Mucosa of descending colon (tissue), 3 donors: ENCODE measurements around the gene LTB4R2. TPM values are rescaled to one million over a fixed set of nuclear protein-coding genes. Genes with fewer than 3 reads are reported as not detected.

Experiments
- ATAC-seq: fragments of 200-7000 bp; cut with Tn5 transposase; one replicate; pipeline ENCODE4 v1.9.1; 2020; ENCODE audit warnings: mild to moderate bottlenecking, moderate library complexity
- DNase-seq, 3 donors: peaks; one replicate each; pipeline ENCODE4 v3.0.0-alpha.2; 2020
- H3K36me3 ChIP-seq: fragments of 200-600 bp; one replicate; pipeline ENCODE4 v1.8.0; 2021; ENCODE audit warnings: low read depth, mild to moderate bottlenecking
- H3K4me1 ChIP-seq: fragments of 200-600 bp; one replicate; pipeline ENCODE4 v1.8.0; 2021; ENCODE audit warnings: low read depth, mild to moderate bottlenecking
- H3K4me3 ChIP-seq: fragments of 200-600 bp; one replicate; pipeline ENCODE4 v1.8.0; 2021; ENCODE audit warnings: mild to moderate bottlenecking
- H3K9me3 ChIP-seq: fragments of 200-600 bp; one replicate; pipeline ENCODE4 v1.8.0; 2021; ENCODE audit warnings: mild to moderate bottlenecking
- CTCF ChIP-seq: fragments of 200-600 bp; IDR thresholded peaks from one replicate; pipeline ENCODE4 v1.8.0; 2022; ENCODE audit warnings: antibody characterized with exemption, mild to moderate bottlenecking
- intact Hi-C, 2 donors: fragments of 100-400 bp; cut with DNase I in 1 of 2; cut with micrococcal nuclease in 1 of 2; formaldehyde crosslinking; loops; one replicate each; pipeline versions ENCODE4 v1.11.0 to v1.11.1; 2022; cut with DNase I, micrococcal nuclease
- total RNA-seq, 3 donors: library from RNA; stranded (reverse); fragmentation: NEBNext Ultra II Directional in 2 of 3; extraction: Animal tissue kit (Norgen Biotek cat#: 25700) in 2 of 3; gene quantifications; one replicate each; pipeline versions ENCODE4 v1.2.1 to v1.2.4, GENCODE V29; 2021 to 2023
- donor health status: DM: no; HTN: no; CAD: no; lungs with moderate emphysema.
- donor health status: DM: no; HTN: no; CAD: no.
- donor health status: DM: no; HTN: yes; CAD: no.

The LTB4R2 gene
- total RNA-seq, 3 donors from 2014 or later = 3.7 to 6.3 (median 5.0) TPM

GRCh38 chr14:24334431-24335291, 24.7 kb downstream of the LTB4R2 start, which contains the start of gene ADCY4:
Gene ADCY4 (minus strand): TSS chr14:24335071. CDS start chr14:24334652, 419 bp downstream.
- ATAC-seq = peak; percentile 18
- no peak for TF ChIP-seq CTCF
- intact Hi-C loops = loop anchor here (5.0 kb wide), 3 partner anchors 33 to 103 kb away; partner anchors contain the start of gene NFATC4 (in 1 of the 2)
- H3K4me1 ChIP-seq = peaks cover 48% of the 10 kb centered on the region
- no peaks in the 10 kb centered on the region for H3K9me3 ChIP-seq
- no peaks in the 10 kb centered on the region for H3K36me3 ChIP-seq
- peak in 2 of 3 donors; percentile 59 to 64 for DNase-seq
- H3K4me3 ChIP-seq = no peak within 1 kb of the TSS

GRCh38 chr14:24335461-24336171, 25.7 kb downstream of the LTB4R2 start:
- Histone ChIP-seq H3K4me3 (no peak overlapping the region), H3K4me1 (peaks cover 48% of the 10 kb centered on the region), H3K9me3 (no peaks in the 10 kb centered on the region), H3K36me3 (no peaks in the 10 kb centered on the region)
- intact Hi-C loops = no loop called here
- no peak for TF ChIP-seq CTCF
- no peak for ATAC-seq
- DNase-seq = peak in 1 of 3 donors; percentile 50

GRCh38 chr14:24337144-24337823, 27.3 kb downstream of the LTB4R2 start:
- no peak overlapping the region for H3K4me3 ChIP-seq
- no peaks in the 10 kb centered on the region for H3K9me3 ChIP-seq
- peaks cover 42% of the 10 kb centered on the region for H3K4me1 ChIP-seq
- DNase-seq (no peak), ATAC-seq (no peak)
- TF ChIP-seq CTCF = no peak
- H3K36me3 ChIP-seq = no peaks in the 10 kb centered on the region
- intact Hi-C loops = no loop called here

- intact Hi-C loops = no loop called here
- DNase-seq = no peak
- Histone ChIP-seq H3K4me1 (peaks cover 37% of the 10 kb centered on the region), H3K36me3 (no peaks in the 10 kb centered on the region), H3K9me3 (no peaks in the 10 kb centered on the region), H3K4me3 (no peak overlapping the region)
- no peak for ATAC-seq
- TF ChIP-seq CTCF = no peak
Observed at GRCh38 chr14:24337824-24338175, 27.9 kb downstream of the LTB4R2 start.

- ATAC-seq (no peak), DNase-seq (peak in 1 of 3 donors; percentile 52)
- no peak for TF ChIP-seq CTCF
- H3K9me3 ChIP-seq = no peaks in the 10 kb centered on the region
- H3K4me3 ChIP-seq = no peak overlapping the region
- H3K36me3 ChIP-seq = no peaks in the 10 kb centered on the region
- intact Hi-C loops = no loop called here
- peaks cover 28% of the 10 kb centered on the region for H3K4me1 ChIP-seq
Observed at GRCh38 chr14:24338843-24339242, 28.9 kb downstream of the LTB4R2 start.
